Glutamatergic neuron (in vitro differentiated cells): Measurements from ENCODE around the gene SF3B1. TPM values are rescaled to one million over a fixed set of nuclear protein-coding genes. Genes with fewer than 3 reads are reported as not detected.
A peak's percentile ranks its signal among the peaks of the same experiment; 100 is the strongest.
"Not testable (repeated sequence)": the region's sequence is repeated elsewhere in the genome, so short reads cannot be mapped to it uniquely, and the experiment has no call there.

ENCODE experiments used
- DNase-seq: peaks from one replicate; pipeline ENCODE4 v3.0.0; 2022
- H3K27ac Mint-ChIP-seq: one replicate; pipeline ENCODE4 v1.8.0; 2020; ENCODE audit warnings: mild to moderate bottlenecking, mixed read lengths, inconsistent platforms; ENCODE audit not compliant: unreplicated experiment
- H3K27me3 Mint-ChIP-seq: one replicate; pipeline ENCODE4 v1.8.0; 2020; ENCODE audit warnings: mild to moderate bottlenecking, moderate library complexity, mixed read lengths, inconsistent platforms; ENCODE audit not compliant: unreplicated experiment
- H3K36me3 Mint-ChIP-seq: one replicate; pipeline ENCODE4 v1.8.0; 2020; ENCODE audit warnings: mild to moderate bottlenecking, mixed read lengths, inconsistent platforms; ENCODE audit not compliant: unreplicated experiment
- H3K4me1 Mint-ChIP-seq: one replicate; pipeline ENCODE4 v1.8.0; 2020; ENCODE audit warnings: mild to moderate bottlenecking, low read depth, mixed read lengths, inconsistent platforms; ENCODE audit not compliant: unreplicated experiment
- H3K4me3 Mint-ChIP-seq: one replicate; pipeline ENCODE4 v1.8.0; 2020; ENCODE audit warnings: mild to moderate bottlenecking, mixed read lengths, inconsistent platforms; ENCODE audit not compliant: unreplicated experiment
- H3K9me3 Mint-ChIP-seq: one replicate; pipeline ENCODE4 v1.8.0; 2020; ENCODE audit warnings: mild to moderate bottlenecking, moderate library complexity, mixed read lengths, inconsistent platforms; ENCODE audit not compliant: unreplicated experiment
- total RNA-seq: library from RNA; stranded (reverse); fragmentation: NEBNext Ultra II Directional; extraction: Animal tissue kit (Norgen Biotek cat#: 25700); gene quantifications from one replicate; pipeline ENCODE4 v1.2.1, GENCODE V29; 2021; ENCODE audit not compliant: unreplicated experiment
- TF ChIP-seq, protein P1 (sequence below): fragments of 200-600 bp; sonication (generic); IDR thresholded peaks from one replicate; pipeline ENCODE4 v1.5.0; 2021; ENCODE audit not compliant: partially characterized antibody, unreplicated experiment

Gene SF3B1
- total RNA-seq, 1 donor from 2014 or later, result 401 TPM

DNA sequence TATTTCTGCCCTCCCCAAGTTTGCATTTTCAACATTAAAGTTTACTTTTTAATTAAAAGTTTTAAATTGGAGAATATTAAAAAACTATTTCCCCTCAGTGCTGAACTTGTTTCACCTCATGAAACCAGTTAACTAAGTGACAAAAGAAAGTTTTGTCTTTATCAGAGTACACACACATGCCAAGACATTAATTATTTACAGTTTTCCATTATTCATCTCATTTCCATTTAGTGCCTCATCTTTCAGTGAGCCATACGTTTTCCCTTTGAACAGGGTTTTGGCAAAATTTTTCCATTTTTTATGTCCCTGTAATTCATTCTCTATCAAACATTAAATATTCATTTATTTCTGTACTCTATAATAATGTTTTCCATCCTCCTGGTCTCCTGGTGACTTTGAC is 53.2 kb downstream of the SF3B1 start:
- TF ChIP-seq, protein P1, sequence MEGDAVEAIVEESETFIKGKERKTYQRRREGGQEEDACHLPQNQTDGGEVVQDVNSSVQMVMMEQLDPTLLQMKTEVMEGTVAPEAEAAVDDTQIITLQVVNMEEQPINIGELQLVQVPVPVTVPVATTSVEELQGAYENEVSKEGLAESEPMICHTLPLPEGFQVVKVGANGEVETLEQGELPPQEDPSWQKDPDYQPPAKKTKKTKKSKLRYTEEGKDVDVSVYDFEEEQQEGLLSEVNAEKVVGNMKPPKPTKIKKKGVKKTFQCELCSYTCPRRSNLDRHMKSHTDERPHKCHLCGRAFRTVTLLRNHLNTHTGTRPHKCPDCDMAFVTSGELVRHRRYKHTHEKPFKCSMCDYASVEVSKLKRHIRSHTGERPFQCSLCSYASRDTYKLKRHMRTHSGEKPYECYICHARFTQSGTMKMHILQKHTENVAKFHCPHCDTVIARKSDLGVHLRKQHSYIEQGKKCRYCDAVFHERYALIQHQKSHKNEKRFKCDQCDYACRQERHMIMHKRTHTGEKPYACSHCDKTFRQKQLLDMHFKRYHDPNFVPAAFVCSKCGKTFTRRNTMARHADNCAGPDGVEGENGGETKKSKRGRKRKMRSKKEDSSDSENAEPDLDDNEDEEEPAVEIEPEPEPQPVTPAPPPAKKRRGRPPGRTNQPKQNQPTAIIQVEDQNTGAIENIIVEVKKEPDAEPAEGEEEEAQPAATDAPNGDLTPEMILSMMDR, result no peak
- no peak overlapping the region for H3K4me3 Mint-ChIP-seq
- H3K27ac Mint-ChIP-seq, result no peak overlapping the region
- H3K9me3 Mint-ChIP-seq, result peaks cover 6% of the 10 kb centered on the region
- no peak for DNase-seq
- no peaks in the 10 kb centered on the region for H3K36me3 Mint-ChIP-seq
- peaks cover 5% of the 10 kb centered on the region for H3K27me3 Mint-ChIP-seq
- H3K4me1 Mint-ChIP-seq, result peaks cover 23% of the 10 kb centered on the region

DNA sequence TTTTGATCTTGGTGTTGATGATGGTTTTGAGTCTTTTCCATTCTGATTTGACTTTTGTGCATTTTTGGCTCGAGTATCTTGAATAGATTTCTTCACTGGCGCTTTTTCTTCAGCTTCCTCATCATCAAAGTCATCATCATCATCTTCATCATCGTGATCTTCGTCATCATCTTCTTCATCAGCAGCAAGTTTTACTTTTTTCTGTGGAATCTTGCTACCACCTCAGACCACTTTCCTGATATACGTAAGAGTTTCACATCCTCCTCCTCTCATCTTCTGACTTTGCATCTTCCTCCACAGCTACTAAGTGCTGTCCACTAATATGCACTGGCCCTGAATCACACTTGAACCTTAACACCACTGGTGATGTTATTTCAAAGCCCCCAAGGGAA is 54.9 kb downstream of the SF3B1 start:
- peaks cover 22% of the 10 kb centered on the region for H3K4me1 Mint-ChIP-seq
- H3K9me3 Mint-ChIP-seq, H3K4me3 Mint-ChIP-seq, DNase-seq, H3K27me3 Mint-ChIP-seq, H3K36me3 Mint-ChIP-seq: not testable (repeated sequence)
- H3K27ac Mint-ChIP-seq, result peak overlapping the region; percentile 37

DNA sequence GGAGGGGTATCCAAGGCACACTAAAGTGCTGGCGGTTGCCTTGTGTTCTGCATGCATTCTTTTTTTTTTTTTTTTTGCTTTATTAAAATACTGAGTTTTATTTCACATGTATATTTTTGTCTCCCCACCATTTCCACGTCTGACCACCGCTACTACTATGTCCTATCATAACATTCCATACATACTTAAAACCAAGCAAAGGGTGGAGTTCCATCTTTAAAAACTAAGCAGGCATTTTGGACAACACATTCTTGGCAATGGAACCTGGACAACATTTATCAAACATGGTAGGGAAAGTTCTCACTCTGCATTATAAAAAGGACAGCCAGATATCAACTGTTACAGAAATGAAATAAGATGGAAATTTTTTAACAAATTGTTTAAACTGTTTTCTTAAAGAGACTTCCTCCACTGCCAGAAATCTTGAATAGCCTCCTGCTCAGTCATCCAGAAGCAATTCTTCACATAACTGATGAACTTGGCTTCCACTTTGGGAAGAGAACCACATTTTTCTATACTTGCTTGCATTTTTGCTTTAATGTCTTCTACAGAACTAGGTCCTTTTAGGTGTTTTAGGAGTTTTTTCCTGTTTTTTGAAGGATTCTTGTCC is 55.4 kb downstream of the SF3B1 start:
- H3K36me3 Mint-ChIP-seq, DNase-seq, H3K9me3 Mint-ChIP-seq, H3K4me3 Mint-ChIP-seq, H3K27me3 Mint-ChIP-seq: not testable (repeated sequence)
- peak overlapping the region; percentile 97 for H3K27ac Mint-ChIP-seq
- peaks cover 18% of the 10 kb centered on the region for H3K4me1 Mint-ChIP-seq

DNA sequence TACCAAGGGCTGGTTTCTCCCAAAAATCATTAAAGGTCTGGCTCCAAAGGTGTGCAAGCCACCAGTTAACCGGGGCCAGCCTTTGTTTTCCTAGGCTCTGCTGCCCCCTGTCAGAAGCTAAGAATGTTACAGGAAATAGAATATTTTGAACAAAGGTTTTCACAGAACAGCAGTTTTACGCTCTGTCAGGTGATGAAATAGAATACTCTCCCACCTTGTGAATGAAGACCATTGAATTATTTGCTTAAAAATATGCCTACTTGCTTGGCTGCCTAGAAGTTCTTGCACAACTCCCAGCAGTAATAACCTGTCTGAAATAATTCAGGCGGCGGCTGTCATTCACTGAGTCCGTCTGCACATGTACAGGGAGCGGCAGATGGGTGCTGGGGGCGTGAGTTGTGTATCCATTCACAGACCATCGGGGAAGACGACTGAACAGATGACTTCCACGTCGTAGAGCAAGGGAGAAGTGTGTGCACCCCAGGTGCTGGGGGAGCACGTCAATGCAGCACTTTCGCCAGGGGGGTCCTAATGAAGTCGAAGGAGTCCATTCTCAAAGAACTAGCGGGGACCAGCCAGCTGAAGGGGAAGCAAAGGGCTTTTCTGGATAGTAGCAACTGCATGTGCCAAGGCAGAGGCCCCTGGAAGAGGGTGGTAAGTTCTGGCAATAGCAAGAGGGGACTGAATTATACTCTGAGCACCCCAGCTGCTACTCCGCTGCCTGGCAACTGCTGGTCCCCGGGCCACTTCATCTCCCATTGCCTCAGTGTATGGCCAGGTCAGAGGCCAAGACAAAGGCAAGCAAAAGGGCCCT is 56.1 kb downstream of the SF3B1 start:
- peaks cover 14% of the 10 kb centered on the region for H3K4me1 Mint-ChIP-seq
- H3K36me3 Mint-ChIP-seq, result no peaks in the 10 kb centered on the region
- peak overlapping the region; percentile 70 for H3K4me3 Mint-ChIP-seq
- H3K27ac Mint-ChIP-seq, result peak overlapping the region; percentile 97
- DNase-seq, result peak; percentile 64
- H3K27me3 Mint-ChIP-seq, result peaks cover 5% of the 10 kb centered on the region
- peaks cover 4% of the 10 kb centered on the region for H3K9me3 Mint-ChIP-seq
- TF ChIP-seq, protein P1, result peak; percentile 86

DNA sequence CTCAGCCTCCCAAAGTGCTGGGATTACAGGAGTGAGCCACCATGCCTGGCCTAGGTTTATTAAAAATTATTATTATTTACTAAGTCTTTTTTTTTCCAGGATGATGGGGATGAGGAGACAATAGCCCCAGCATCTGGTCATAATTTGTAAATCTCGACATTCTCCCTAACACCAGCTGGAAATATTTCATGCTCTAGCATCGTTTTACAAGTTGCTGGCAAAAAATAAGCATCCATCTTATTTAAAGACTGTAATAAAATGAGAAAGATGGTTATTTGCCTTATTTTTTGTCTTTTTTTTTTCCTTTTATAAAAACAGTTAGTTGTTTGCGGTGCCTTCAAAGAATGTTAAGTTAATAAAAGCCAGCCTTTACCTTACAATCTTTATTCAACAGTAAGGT is 56.7 kb downstream of the SF3B1 start:
- peak overlapping the region; percentile 70 for H3K4me3 Mint-ChIP-seq

More for the DNA sequence above, 56.7 kb downstream of the SF3B1 start:
- H3K9me3 Mint-ChIP-seq, result peaks cover 4% of the 10 kb centered on the region
- no peak overlapping the region for H3K27ac Mint-ChIP-seq
- TF ChIP-seq, protein P1, result no peak
- H3K36me3 Mint-ChIP-seq, result no peaks in the 10 kb centered on the region
- H3K27me3 Mint-ChIP-seq, result peaks cover 5% of the 10 kb centered on the region
- DNase-seq, result no peak
- peaks cover 14% of the 10 kb centered on the region for H3K4me1 Mint-ChIP-seq
